Right hindlimb (tissue), 1 donor: ENCODE results near the gene COBLL1.
"Not testable (repeated sequence)": the region's sequence is repeated elsewhere in the genome, so short reads cannot be mapped to it uniquely, and the experiment has no call there.

Source experiments
- DNase-seq: peaks from one replicate; pipeline ENCODE4 v3.0.0-alpha.2; 2018

Gene COBLL1

DNA sequence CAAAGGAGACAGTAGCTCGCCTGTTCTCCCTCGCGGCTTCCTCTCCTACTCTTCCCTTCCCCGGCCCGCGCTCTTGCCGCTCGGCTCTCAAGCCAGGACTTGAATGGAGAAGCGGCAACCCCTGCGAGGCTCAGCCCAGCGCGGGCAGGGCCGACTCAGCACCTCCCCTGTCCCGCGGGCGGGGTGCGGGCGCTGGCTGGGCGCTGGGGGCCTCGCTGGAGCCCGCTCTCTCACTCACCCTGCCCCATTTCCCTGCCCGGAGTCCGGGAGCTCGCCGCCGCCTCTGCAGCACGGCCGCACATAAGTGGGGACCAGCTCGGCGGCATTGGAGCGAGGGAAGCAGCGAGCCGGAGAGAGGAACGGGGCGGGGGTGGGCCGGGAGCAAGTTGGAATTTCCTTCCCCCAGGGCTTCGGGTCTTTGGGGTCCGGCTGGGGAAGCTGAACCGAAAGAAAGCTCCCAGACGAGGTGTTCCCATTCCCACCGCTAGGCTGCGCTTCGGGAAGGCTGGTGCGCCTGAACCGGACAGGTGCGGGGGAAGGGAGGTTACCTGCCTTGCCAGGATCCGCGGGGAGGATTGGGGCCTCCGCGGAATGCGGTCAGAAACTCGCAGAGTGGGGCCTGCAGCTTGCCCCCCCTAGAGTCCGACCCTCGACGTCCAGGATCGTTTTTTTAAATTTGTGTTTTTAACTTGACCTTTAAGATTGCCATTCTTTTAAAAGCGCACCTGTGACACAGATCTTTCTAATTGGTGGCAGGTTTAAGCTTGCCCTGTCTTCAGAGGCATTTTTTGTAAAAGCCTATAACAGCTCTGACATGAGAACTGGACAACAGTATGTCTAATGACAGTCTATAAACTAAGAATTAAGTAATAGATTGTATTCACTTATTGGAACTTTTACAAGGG lies at the start of gene COBLL1:
Gene COBLL1, minus strand, starts transcription at position 105 of the 905 bp plus-strand sequence. CDS start 627 bp downstream, outside the sequence.
- peak; percentile 84 for DNase-seq

DNA sequence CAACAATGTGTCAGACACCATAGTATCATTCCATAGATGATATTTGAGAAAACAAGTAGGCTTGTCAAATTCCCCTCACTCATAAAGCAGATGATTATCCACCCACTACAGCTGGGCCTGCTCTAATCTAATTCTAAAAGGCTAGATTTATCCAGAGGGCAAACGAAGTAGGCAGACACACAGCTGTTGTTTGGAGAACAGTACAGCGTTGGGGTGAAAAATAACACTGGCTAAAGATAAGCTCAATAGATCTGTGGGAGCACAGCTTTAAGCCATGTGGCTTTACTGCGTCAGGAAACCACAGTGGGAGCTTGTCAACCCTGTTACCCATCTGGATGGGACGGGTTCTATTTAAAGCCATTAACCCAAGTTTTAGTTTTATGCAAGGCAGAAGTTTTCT lies 48.9 kb upstream of the COBLL1 start:
- DNase-seq, result peak; percentile 28

DNA sequence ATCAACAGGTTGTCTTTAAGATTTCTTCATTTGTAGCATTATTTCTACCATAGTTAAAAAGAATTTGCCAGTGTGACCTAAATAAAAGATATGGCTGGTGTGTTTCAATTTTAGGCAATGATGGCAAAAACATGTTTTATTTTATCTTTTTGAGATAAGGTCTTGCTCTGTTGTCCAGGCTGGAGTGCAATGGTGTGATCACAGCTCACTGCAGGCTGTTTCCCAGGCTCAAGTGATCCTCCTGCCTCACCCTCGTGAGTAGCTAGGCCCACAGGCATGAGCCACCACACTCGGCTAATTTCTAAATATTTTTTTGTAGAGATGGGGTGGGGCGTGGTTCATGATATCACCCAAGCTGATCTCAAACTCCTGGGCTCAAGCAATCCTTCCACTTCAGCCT lies 47.0 kb upstream of the COBLL1 start:
- no peak for DNase-seq

DNA sequence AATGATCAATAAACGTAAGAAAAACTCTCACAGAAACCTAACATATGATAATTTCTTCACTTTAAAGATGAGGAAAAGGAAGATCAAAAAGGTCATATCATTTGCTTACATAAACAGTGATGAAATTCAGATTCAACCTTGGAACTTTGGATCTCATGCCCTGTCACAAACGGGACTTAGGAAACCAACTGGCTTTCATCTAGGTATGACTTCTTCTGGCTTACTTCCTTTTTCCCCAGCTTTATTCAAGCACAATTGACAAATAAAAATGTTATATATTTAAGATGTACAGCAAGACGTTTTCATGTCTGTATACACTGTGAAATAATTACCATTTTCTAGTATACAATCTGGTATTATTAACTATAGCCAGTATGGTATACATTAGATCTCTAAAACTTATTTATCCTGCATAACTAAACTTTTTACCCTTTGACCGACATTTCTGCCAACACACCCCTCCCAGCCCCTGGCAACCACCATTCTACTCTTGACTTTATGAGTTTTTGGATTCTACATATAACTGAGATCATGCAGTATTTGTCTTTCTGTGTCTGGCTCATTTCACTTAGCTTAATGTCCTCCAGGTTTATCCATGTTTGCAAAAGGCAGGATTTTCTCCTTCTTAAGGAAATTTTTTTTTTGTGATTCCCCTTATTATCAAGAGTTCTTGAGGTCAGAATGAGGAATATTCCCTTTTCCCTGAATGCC lies 46.0 kb upstream of the COBLL1 start:
- DNase-seq, result no peak

- DNase-seq, result no peak
These were observed 40.7 kb upstream of the COBLL1 start for GRCh38 chr2:164882276-164882675.

DNA sequence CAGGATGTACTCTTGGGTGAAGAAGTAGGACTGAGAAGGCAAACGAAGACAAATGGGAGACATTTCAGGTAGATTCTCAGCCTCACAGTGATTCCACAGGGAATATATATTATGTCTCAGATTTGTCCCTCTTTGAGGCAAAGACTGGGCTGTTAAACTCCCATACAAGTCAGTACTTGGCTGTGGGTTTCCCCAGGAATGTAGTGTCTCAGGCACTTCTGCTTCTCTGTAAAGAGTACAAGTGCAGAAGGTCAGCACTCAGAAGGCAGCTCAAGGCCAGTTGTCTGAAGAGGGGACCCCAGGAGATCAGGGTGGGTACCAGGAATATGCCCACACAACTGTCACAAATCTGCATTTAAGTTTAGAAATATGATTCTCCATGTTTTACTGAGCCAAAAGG lies 39.9 kb upstream of the COBLL1 start:
- DNase-seq, result no peak

DNA sequence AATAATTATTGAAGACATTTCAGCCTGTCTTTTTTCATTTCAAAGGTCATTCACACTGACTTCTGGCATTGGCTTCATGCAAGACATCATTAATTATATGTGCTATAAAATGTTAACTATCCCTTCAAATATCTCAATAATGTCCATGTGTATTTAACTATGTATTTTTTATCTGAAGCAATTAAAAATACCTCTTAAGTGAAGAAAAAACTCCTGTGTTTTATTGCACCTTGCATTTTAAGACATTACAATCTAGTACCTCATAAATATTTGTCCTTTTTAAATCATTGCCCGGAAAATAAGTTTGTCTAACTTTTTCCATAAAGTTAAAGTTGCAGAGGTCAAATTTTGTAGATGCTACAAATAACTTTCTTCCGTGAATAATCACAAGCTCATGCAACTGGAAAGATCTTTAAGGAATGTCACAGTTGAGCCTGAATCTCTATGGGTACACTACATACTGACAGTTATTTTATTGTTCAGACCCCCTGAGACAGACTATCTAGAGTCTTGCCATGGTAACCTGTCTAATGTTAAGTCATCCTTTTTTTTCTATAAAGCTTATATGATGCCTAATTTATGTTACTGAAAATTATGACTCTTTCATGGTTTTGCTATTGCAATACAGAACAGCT lies 38.4 kb upstream of the COBLL1 start:
- DNase-seq, result no peak

DNA sequence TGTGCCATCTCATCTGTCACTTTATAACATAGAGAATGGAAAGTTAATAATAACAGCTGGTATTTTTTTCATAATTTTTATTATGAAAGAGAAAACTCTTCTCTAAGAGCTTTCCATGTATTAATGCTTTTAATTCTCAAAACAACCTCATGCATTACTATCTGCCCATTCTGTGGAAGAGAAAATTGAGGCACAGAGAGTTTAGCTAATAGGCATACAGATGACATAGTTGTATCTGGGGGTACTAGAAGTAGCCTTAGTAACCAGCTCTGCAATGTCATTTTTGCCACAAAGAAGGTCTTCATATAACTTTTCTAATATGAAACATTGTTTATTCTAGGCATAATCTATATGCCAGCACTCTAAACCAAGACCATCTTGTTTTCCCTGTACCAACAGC lies 36.3 kb upstream of the COBLL1 start:
- DNase-seq, result no peak

GRCh38 chr2:164877169-164877568 lies 35.5 kb upstream of the COBLL1 start:
- no peak for DNase-seq

DNA sequence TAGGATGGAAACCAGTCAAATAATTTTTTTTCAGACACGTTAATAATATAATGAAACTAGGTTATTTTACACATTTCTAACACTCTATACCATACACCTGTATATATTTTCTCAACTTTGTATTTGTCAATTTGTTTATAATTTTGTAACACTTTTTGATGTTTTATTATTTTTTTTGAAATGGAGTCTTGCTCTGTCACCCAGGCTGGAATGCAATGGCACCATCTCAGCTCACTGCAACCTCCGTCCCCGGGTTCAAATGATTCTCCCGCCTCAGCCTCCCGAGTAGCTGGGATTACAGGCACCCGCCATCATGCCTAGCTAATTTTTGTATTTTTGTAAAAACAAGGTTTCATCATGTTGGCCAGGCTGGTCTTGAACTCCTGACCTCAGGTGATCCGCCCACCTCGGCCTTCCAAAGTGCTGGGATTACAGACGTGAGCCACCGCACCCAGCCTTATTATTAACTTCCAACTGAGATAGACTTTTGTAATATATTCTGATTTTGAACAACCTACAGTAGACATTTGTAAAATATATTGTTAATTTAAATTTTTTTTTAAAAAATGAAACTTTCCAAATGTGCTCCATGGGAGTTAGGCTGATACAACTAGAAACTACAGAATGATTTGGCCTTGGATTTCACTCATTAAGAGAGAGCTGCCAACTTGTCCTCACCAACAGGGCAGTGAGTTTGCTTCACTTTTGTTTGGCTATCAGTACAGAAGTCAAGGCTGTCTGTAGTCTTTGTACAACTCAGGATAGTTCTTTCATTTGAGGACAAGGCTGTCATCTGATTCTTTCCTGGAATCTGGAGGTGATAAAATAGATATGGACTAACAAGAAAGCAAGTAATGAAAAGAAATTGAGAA lies 33.9 kb upstream of the COBLL1 start:
- DNase-seq, result no peak

GRCh38 chr2:164873210-164873908 lies 31.7 kb upstream of the COBLL1 start:
- DNase-seq, result no peak

DNA sequence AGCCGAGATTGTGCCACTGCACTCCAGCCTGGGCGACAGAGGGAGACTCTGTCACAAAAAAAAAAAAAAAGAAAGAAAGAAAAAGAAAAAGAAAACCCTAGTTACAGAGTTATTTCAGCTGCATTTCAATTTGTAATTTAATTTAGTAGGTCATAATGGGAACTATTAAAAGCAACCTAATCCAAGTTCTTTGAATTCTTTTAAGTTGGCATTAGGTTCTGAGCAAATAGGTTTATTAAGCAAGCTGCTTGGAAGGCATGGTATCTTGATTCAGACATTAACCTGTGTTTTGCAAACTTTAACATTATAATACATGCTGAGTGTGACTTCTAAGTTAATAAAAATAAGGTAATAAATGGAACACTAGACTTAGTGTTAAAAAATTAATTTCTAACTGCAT lies 29.8 kb upstream of the COBLL1 start:
- no peak for DNase-seq

DNA sequence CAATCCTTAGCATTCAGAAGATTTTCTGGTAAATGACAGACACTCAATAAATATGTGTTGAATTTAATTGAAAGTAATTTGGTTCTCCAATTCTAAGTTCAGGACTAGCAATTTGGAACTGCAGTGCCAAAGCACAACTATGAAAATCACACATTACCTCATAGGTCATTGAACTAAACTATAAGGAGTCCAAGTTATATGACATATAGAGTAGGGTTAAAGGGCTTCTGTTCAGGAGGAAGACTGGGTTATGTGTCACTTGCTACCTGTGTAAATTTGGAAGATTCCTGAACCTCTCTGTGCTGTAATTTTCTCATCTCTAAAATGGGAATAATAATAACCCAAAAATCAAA lies 27.8 kb upstream of the COBLL1 start:
- DNase-seq, result no peak

DNA sequence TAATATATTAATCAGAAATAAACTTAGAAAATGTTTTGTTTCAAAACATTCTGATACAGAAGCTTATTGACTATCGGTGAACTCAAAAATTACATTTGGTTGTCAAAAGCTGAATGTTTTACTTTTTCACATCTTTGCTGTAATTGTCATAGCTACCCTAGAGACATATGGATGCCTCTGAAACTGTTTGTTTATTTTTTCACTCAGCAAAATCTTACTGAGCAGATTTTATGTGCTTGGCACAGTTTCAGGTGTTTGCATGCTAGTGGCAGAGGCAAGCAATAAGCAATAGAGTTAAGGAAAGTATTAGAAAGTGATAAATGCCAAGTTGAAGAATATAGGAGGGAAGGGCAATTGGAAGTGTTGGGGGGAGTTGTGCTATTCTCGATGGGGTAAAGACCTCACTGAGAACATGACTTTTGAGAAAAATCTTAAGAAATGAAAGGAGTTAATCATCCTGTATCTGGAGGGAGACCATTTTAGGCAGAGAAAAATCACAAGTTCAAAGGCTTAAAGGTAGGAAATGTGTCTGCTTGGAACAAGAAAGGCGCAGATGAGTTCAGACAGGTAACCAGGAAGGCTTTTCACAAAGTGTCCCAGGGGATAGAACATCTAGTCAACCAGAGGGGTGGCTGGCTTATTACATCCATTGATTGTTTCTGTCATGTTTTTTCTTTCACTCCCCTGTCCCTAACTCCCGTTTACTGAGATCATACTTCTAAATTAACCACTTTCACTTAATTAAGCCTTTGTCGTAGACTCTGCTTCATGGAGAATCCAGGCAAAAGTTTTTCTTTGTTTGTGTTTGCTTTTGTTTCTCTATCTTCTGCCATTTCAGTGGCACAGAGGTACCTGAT lies 27.2 kb upstream of the COBLL1 start:
- no peak for DNase-seq

DNA sequence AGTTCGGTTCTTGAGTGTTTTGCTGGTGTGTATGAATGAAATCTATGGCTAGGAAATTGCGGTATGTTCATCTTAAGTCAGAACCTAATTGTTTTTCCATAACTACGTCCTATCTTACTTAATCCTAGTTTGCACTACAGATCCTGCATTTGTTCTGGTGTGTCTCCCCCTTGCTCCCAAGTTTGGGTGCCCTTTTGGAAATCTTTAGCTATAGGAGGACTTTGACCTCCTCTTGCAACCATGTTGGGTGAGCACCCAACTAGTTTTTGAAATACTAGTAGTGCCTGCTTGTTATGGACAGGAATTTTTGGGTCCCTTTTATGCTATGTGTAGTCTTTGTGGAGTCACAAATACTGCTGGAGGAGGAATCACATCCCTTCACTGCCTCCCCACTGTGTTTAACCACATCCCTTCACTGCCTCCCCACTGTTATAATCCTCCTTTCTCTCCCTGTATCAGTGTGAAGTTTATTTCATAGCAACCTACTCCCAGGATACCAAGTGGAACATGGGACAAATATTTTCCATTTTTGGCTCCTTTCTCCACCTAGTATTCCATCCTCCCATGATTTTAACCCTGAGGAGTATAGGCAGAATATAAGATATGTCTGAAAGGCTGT lies 26.3 kb upstream of the COBLL1 start:
- DNase-seq, result no peak

GRCh38 chr2:164866381-164866780 lies 24.8 kb upstream of the COBLL1 start:
- DNase-seq, result not testable (repeated sequence)

DNA sequence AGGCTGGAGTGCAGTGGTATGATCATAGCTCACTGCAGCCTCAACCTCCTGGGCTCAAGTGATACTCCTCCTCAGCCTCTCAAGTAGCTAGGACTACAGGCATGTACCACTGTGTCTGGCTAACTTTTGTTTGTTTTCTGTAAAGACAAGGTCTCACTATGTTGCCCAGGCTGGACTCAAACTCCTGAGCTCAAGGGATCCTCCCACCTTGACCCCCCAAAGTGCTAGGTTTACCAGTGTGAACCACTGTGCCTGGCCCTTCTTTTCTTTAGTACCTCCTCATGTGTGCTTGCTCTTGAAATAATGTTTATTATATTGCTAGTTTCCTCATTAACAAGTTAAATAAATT lies 19.0 kb upstream of the COBLL1 start:
- no peak for DNase-seq

DNA sequence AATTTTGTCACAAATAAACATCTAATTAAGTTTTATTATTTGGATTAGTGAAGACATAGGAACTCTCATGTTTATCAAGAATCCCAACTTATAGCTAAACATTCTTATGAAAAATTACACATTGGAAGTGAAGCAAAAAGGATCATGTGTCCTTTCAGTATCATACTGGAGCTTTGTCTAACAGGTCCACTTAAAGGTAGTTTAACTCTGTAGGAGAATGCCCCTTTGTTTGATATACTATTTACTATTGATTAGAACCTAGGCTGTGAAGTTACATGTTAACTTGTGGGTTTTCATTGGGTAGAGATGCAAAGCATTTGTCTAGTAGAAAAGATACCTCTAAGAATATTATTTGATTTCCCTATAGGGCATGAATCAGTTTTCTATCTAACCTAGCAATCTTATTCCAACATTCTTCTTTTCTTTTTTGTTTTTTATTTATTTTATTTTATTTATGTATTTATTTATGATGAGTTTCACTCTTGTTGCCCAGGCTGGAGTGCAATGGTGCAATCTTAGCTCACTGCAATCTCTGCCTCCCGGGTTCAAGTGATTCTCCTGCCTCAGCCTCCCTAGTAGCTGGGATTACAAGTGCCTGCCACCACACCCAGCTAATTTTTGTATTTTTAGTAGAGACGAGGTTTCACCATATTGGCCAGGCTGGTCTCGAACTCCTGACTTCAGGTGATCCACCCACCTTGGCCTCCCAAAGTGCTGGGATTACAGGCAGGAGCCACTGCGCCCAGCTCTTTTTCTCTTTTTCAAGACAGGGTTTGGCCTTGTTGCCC lies 18.5 kb upstream of the COBLL1 start:
- DNase-seq, result not testable (repeated sequence)

GRCh38 chr2:164859251-164859818 lies 17.7 kb upstream of the COBLL1 start:
- DNase-seq, result no peak

GRCh38 chr2:164852086-164852485 lies 10.5 kb upstream of the COBLL1 start:
- DNase-seq, result no peak
